ENCODE data around the gene NAV2. TPM values are rescaled to one million over a fixed set of nuclear protein-coding genes. Genes with fewer than 3 reads are reported as not detected.

Gene NAV2
- polyA plus RNA-seq, 1 donor (not counting 4 experiments of a cell fraction or from before 2014, with no cell fraction given): 4.0 TPM

DNA sequence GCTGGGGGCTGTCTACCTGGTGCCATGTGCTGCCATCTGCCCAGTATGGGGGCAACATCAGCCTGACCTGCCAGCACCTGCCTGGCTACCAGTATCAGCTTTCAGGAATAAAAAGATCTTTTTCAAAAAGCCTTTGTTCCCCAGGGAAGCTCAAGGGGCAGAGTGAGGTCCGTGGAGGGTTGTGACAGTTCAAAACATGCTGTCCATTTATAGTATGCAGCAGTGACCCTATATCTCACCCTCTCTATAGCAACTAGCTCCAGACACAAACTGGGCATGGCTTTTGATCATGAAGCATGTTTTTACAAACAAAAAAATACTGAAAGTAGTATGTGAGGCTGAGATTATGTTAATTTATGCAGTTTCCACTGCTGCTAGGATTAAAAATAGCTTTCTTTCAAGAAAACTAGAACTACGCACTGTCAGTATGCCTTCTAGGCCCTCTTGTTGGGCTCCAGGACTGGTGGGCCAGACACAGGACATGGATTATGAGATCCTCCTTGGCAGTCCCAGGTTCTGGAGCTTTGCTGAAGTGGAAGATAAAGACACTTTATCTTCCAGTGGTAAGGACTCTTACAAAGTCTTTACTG, 23.4 kb downstream of the NAV2 start:
- Histone ChIP-seq H3K27me3 (ENCODE audit: control insufficient read depth, extremely low read depth, insufficient read depth, low read length) (peaks cover 4% of the 10 kb centered on the region), H3K4me1 (ENCODE audit: control insufficient read depth, extremely low read depth, insufficient read depth, low read length) (no peaks in the 10 kb centered on the region), H2AFZ (ENCODE audit: control insufficient read depth, low read length) (no peak overlapping the region), H3K27ac (ENCODE audit: control insufficient read depth, insufficient read depth, low read length) (no peak overlapping the region), H4K20me1 (ENCODE audit: control insufficient read depth, extremely low read depth, insufficient read depth, low read length) (no peaks in the 10 kb centered on the region), H3K9ac (ENCODE audit: control insufficient read depth, extremely low read depth, insufficient read depth, low read length) (no peak overlapping the region), H3K9me1 (ENCODE audit: control insufficient read depth, extremely low read depth, insufficient read depth, low read length) (no peaks in the 10 kb centered on the region), H3K4me3 (ENCODE audit: control insufficient read depth in 2 of 3, extremely low read depth in 1 of 3, insufficient read depth in 2 of 3, low read depth in 1 of 3, low read length in 3 of 3) (no peak overlapping the region), H3K79me2 (ENCODE audit: control insufficient read depth, insufficient read depth, low read length) (no peaks in the 10 kb centered on the region), H3K4me2 (ENCODE audit: control insufficient read depth, extremely low read depth, insufficient read depth, low read depth, low read length) (no peak overlapping the region), H3K9me3 (ENCODE audit: control insufficient read depth, low read depth, low read length) (no peaks in the 10 kb centered on the region), H3K36me3 (ENCODE audit: control insufficient read depth in 2 of 2, extremely low read depth in 1 of 2, insufficient read depth in 2 of 2, low read length in 2 of 2) (no peaks in the 10 kb centered on the region)
- DNase-seq (ENCODE audit: low read depth, low spot score) (no peak), FAIRE-seq (no peak)
- TF ChIP-seq, protein P1, sequence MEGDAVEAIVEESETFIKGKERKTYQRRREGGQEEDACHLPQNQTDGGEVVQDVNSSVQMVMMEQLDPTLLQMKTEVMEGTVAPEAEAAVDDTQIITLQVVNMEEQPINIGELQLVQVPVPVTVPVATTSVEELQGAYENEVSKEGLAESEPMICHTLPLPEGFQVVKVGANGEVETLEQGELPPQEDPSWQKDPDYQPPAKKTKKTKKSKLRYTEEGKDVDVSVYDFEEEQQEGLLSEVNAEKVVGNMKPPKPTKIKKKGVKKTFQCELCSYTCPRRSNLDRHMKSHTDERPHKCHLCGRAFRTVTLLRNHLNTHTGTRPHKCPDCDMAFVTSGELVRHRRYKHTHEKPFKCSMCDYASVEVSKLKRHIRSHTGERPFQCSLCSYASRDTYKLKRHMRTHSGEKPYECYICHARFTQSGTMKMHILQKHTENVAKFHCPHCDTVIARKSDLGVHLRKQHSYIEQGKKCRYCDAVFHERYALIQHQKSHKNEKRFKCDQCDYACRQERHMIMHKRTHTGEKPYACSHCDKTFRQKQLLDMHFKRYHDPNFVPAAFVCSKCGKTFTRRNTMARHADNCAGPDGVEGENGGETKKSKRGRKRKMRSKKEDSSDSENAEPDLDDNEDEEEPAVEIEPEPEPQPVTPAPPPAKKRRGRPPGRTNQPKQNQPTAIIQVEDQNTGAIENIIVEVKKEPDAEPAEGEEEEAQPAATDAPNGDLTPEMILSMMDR (optimal IDR thresholded peaks at IDR 0.05 in 1 of 3, IDR thresholded peaks at IDR 0.05 in 1 of 3, conservative IDR thresholded peaks at IDR 0.05 in 1 of 3; ENCODE audit: extremely low read depth in 1 of 3, insufficient read depth in 2 of 3, low read length in 3 of 3): no peak
- TF ChIP-seq EZH2 (IDR thresholded peaks at IDR 0.05; ENCODE audit: low read length): no peak
- dilution Hi-C loops (cut with MboI; ENCODE audit: extremely low pct_ligation_motif_present, low sequenced_read_pairs): no loop called here

DNA sequence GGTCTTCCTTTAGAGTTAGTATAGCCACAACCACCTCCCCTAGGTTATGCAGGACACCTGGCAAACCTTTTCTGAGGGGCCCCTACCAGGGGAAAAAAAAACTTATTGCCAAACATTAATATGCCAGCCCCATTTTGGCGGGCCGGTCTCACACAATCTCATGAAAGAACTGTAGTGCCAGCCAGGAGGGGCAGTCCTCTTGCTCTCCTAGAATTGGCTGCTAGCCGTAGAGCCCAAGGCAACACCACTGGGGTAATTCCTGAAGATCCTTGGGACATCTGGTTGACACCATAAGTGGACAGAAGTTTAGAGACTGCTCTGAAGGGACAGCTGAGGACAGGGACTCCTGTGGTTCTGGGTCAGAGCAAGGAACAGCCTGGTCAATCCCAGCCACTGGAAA, 24.2 kb downstream of the NAV2 start:
- FAIRE-seq: no peak
- no peaks in the 10 kb centered on the region for H3K4me1 ChIP-seq (ENCODE audit: control insufficient read depth, extremely low read depth, insufficient read depth, low read length)
- no peak for DNase-seq (ENCODE audit: low read depth, low spot score)
- no peaks in the 10 kb centered on the region for H3K36me3 ChIP-seq (ENCODE audit: control insufficient read depth in 2 of 2, extremely low read depth in 1 of 2, insufficient read depth in 2 of 2, low read length in 2 of 2)
- H4K20me1 ChIP-seq (ENCODE audit: control insufficient read depth, extremely low read depth, insufficient read depth, low read length): no peaks in the 10 kb centered on the region
- no peak overlapping the region for H2AFZ ChIP-seq (ENCODE audit: control insufficient read depth, low read length)
- peaks cover 4% of the 10 kb centered on the region for H3K27me3 ChIP-seq (ENCODE audit: control insufficient read depth, extremely low read depth, insufficient read depth, low read length)
- H3K4me3 ChIP-seq (ENCODE audit: control insufficient read depth in 2 of 3, extremely low read depth in 1 of 3, insufficient read depth in 2 of 3, low read depth in 1 of 3, low read length in 3 of 3): no peak overlapping the region
- H3K9me1 ChIP-seq (ENCODE audit: control insufficient read depth, extremely low read depth, insufficient read depth, low read length): no peaks in the 10 kb centered on the region
- H3K9ac ChIP-seq (ENCODE audit: control insufficient read depth, extremely low read depth, insufficient read depth, low read length): no peak overlapping the region
- H3K27ac ChIP-seq (ENCODE audit: control insufficient read depth, insufficient read depth, low read length): no peak overlapping the region
- H3K4me2 ChIP-seq (ENCODE audit: control insufficient read depth, extremely low read depth, insufficient read depth, low read depth, low read length): no peak overlapping the region
- no peaks in the 10 kb centered on the region for H3K9me3 ChIP-seq (ENCODE audit: control insufficient read depth, low read depth, low read length)
- TF ChIP-seq EZH2 (IDR thresholded peaks at IDR 0.05; ENCODE audit: low read length): no peak
- TF ChIP-seq, protein P1 (optimal IDR thresholded peaks at IDR 0.05 in 1 of 3, IDR thresholded peaks at IDR 0.05 in 1 of 3, conservative IDR thresholded peaks at IDR 0.05 in 1 of 3; ENCODE audit: extremely low read depth in 1 of 3, insufficient read depth in 2 of 3, low read length in 3 of 3): no peak
- H3K79me2 ChIP-seq (ENCODE audit: control insufficient read depth, insufficient read depth, low read length): no peaks in the 10 kb centered on the region
- dilution Hi-C loops (cut with MboI; ENCODE audit: extremely low pct_ligation_motif_present, low sequenced_read_pairs): no loop called here
